Central memory CD4-positive, alpha-beta T cell (primary cell): ENCODE data around the gene SDS.

Experiments
- DNase-seq: peaks from one replicate; pipeline ENCODE4 v3.0.0; 2022

The SDS gene

GRCh38 chr12:113345318-113345717, 58.4 kb downstream of the SDS start:
- DNase-seq: no peak
